ENCODE data around the gene CCNY. TPM values are rescaled to one million over a fixed set of nuclear protein-coding genes. Genes with fewer than 3 reads are reported as not detected.

CCNY gene
- total RNA-seq, 6 experiments from 2014 or later = 22.4 to 49.2 (median 41.4) TPM

DNA sequence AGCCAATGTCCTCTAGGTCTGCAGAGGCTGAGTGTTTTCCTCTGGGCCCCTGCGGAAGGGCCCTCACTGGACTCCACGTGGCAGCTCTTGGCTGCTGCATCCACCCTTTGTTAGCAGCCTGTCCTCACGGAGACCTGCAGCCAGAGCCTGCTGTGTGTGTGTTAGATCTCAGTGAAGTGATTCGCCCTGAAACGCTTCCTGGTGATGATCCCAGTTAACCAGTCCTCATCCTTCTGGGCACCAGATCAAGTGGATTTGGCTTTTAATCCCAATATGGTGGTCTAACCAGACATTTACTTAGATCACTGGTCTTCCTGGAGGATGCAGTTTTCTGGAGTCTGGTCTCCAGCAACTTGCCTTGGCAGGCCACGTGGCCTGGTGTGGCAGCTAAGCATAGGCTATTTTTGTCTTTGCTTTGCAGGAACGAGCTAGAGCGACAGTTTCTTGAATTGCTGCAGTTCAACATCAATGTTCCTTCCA is 229.3 kb downstream of the CCNY start:
- Histone ChIP-seq H3K27ac (no peak overlapping the region), H3K9me3 (no peaks in the 10 kb centered on the region), H3K27me3 (no peaks in the 10 kb centered on the region), H3K4me1 (no peaks in the 10 kb centered on the region), H3K36me3 (peaks cover 0 to 28% (median 7%) of the 10 kb centered on the region in 4 donors), H3K4me3 (no peak overlapping the region)
- intact Hi-C loops (cut with DNase I) = loop anchor here in 1 of 2 donors (10.0 kb wide), 1 partner anchor 231 kb away; the partner anchor contains the start of gene CCNY
- no peak for TF ChIP-seq POLR2A (IDR thresholded peaks at IDR 0.05)
- no peak for TF ChIP-seq CTCF (IDR thresholded peaks at IDR 0.05)
- 25% methylated on average over 1 of the region's 8 CpGs for WGBS (ENCODE audit: insufficient coverage, low coverage, low lambda C conversion rate, missing lambda C conversion rate)
- DNase-seq (no peak), ATAC-seq (no peak)

GRCh38 chr10:35567951-35568350 is 231.6 kb downstream of the CCNY start:
- no peaks in the 10 kb centered on the region for H3K4me1 ChIP-seq
- 100% methylated on average over 2 of the region's 6 CpGs for WGBS (ENCODE audit: insufficient coverage, low coverage, low lambda C conversion rate, missing lambda C conversion rate)
- H3K27me3 ChIP-seq = no peaks in the 10 kb centered on the region
- ATAC-seq (no peak), DNase-seq (no peak)
- H3K9me3 ChIP-seq = no peaks in the 10 kb centered on the region
- no peak overlapping the region for H3K27ac ChIP-seq
- TF ChIP-seq POLR2A (IDR thresholded peaks at IDR 0.05) (no peak), CTCF (IDR thresholded peaks at IDR 0.05) (no peak)
- no peak overlapping the region for H3K4me3 ChIP-seq
- intact Hi-C loops (cut with DNase I) = loop anchor here in 1 of 2 donors (10.0 kb wide), 1 partner anchor 233 kb away; the partner anchor contains the start of gene CCNY
- peaks cover 0 to 28% (median 7%) of the 10 kb centered on the region in 4 donors for H3K36me3 ChIP-seq

DNA sequence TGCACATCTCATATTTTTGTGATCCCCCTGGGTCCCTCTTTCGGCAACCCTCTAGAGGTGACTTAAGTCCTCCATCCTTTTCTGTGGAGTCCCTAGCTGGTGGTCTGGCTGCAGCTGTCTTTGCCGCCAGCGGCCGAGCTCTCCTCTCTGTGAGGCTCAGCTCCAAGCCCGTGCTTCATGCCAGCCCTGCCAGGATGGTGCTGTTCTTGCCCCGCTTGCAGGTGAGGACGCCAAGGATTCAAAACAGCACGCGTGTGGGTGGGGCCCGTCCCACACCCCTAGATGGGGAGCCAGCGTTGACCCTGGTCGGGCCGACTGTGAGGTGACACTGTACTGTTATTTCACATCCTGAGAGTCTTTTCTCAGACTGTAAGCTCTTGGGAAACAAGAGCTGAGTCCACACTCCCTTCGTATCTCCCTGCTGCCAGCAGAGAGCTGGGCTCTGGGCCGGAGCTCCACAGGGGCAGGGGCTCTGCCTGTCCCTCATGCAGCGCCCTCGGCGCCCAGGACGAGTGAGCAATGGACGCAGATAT is 232.2 kb downstream of the CCNY start:
- no peak overlapping the region for H3K4me3 ChIP-seq
- 82% methylated on average over 4 of the region's 20 CpGs for WGBS (ENCODE audit: insufficient coverage, low coverage, low lambda C conversion rate, missing lambda C conversion rate)
- intact Hi-C loops (cut with DNase I) = loop anchor here in 1 of 2 donors (10.0 kb wide), 1 partner anchor 234 kb away; the partner anchor contains the start of gene CCNY

DNA sequence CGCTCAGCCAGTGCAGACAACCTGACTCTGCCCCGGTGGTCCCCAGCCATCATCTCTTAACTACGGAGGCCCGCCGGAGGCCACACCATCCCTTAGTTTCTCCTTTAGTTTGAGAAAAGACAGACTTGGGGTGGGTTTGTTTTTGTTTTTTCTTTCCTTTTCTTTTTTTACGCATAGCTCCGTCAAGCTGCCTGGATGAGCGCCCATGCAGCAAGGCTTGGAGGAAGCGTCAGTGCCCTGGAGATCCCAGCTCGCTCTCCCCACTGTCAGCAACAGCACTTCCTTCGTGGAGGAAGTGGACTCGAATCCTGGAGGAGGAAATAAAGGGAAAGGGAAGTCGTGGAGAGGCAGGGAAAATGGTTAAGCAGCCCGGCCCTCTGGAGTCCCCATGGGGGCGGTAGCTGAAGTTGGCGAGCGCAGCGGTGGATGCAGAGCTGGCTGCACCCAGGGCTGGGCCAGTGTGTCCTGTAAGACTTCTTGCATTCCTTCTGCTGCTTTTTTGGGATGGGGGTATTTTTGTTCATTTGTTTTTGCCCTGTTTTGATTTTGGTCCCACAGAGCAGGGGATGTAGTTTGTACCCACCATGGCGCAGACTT is 232.9 kb downstream of the CCNY start:
- DNase-seq = no peak
- no peaks in the 10 kb centered on the region for H3K9me3 ChIP-seq
- no peaks in the 10 kb centered on the region for H3K4me1 ChIP-seq
- intact Hi-C loops (cut with DNase I) = loop anchor here in 1 of 2 donors (10.0 kb wide), 1 partner anchor 234 kb away; the partner anchor contains the start of gene CCNY
- H3K27me3 ChIP-seq = no peaks in the 10 kb centered on the region
- H3K36me3 ChIP-seq = peaks cover 0 to 28% (median 7%) of the 10 kb centered on the region in 4 donors
- ATAC-seq = no peak
- no peak for TF ChIP-seq CTCF (IDR thresholded peaks at IDR 0.05)
- TF ChIP-seq POLR2A (IDR thresholded peaks at IDR 0.05) = no peak
- H3K4me3 ChIP-seq = no peak overlapping the region
- H3K27ac ChIP-seq = no peak overlapping the region
- 83% methylated on average over 13 of the region's 19 CpGs for WGBS (ENCODE audit: insufficient coverage, low coverage, low lambda C conversion rate, missing lambda C conversion rate)

More for the DNA sequence above, 232.2 kb downstream of the CCNY start:
- Histone ChIP-seq H3K27ac (no peak overlapping the region), H3K27me3 (no peaks in the 10 kb centered on the region), H3K9me3 (no peaks in the 10 kb centered on the region), H3K36me3 (peaks cover 0 to 28% (median 7%) of the 10 kb centered on the region in 4 donors), H3K4me1 (no peaks in the 10 kb centered on the region)
- ATAC-seq (peak in 1 of 4 donors; percentile 5), DNase-seq (no peak)
- no peak for TF ChIP-seq POLR2A (IDR thresholded peaks at IDR 0.05)
- TF ChIP-seq CTCF (IDR thresholded peaks at IDR 0.05) = no peak
